IPS-11a (cell line): ENCODE results near the gene KRTAP22-1.

ENCODE experiments used
- H3K4me3 ChIP-seq: one replicate; pipeline ENCODE4 v1.5.1; 2013; ENCODE audit warnings: low read depth, low read length, control low read depth

Gene KRTAP22-1

DNA sequence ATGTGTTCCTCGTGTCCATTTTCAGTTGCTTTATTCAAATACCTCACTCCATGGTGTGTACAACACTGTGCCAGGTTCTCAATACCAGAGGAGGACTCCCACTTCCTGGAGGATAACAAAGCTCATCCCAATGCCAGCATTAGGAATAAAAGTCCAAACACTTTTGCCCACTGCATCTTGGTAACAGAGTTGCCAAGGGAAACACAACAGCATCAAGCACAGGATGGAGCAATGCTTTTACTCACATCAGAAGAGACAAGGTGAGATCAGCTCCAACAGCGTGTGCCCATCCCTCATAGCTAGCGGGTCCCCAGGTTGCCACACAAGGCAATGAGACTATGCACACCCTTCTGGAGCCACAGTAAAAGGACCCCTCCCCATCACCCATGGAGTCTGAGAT is 22.5 kb downstream of the KRTAP22-1 start:
- H3K4me3 ChIP-seq: no peak overlapping the region

DNA sequence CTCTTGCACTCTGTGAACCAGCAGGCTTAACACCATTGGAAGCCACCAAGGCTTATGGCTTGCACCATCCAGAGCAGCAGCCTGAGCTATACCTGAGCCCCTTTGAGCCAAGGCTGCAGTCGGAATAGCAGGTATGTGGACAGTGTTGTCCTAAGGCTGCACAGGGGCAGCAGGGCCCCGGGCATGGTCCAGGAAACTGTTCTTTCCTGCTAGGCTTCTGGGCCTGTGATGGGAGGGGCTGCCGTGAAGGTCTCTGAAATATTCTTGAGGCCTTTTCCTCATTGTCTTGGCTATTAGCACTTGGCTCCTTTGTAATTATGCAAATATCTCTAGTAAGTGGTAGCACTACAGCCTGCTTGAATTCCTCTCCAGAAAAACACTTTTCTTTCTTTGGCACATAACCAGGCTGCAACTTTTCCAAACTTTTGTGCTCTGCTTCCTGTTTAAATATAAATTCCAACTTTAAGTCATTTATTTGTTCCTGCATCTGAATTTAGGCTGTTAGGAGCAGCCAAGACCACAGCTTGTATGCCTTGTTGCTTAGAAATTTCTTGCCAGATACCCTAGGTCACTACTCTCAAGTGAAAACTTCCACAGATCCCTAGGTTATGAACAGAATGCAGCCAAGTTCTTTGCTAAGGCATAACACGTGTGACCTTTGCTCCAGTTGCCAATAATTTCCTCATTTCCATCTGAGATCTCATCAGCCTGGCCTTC is 24.7 kb downstream of the KRTAP22-1 start:
- H3K4me3 ChIP-seq: no peak overlapping the region

DNA sequence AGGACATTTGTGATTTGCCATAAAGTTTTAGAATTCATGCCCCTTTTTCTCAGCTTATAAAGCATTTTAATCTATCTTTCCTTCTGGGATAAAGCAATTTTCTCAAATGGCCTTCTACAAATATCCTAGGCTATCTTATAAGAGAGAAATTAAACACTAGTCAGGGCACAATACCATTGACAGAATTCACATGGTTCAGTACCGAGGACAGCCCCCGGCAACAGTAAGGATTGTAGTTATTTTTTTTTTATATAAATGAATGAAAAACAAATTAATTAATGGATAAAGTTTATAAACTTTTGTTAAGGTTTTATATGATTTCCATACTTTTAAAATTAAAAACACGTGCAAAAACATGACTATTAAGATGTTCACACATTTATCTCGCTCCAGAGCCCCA is 27.2 kb downstream of the KRTAP22-1 start:
- no peak overlapping the region for H3K4me3 ChIP-seq

DNA sequence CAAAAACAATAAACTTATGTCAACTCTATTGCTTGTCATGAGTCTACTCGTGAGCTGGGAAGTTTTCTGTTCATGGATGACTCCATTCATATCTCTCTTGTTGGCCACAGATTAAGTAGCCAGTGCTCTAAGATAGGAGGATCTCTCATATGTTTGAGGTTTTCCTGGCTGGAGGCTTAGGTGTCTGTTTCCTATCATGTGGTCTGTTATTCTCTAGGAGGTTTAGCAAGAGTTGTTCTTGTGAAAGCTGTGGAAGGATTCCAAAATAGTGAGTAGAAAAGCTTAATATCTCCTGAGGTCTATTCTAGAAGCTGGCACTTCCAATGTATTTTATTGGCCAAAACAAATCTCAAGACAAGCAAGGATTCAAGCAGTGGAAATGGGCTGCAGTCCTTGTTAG is 28.3 kb downstream of the KRTAP22-1 start:
- H3K4me3 ChIP-seq: no peak overlapping the region

DNA sequence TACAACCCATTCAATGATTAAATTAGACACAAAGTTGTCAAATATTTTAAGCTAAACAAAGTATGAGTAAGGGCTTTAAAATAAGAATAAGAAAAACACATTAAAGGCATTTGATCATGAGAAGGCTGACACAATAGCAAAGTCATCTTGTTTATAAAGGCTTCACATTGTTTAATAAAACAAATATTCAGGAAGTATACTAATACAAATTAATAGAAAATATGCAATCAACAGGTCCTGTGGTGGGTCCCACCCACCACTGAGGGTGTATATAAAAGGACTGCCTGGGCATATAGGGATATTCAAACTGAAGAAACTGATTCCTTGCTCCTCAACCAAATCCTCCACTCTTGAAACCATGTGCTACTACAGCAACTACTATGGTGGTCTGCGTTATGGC is 34.0 kb downstream of the KRTAP22-1 start, which contains the start of gene KRTAP20-2:
KRTAP20-2 (plus strand) TSS at position 301 of the 400 bp plus-strand sequence; CDS start at position 359, 58 bp downstream.
- no peak within 1 kb of the TSS for H3K4me3 ChIP-seq

DNA sequence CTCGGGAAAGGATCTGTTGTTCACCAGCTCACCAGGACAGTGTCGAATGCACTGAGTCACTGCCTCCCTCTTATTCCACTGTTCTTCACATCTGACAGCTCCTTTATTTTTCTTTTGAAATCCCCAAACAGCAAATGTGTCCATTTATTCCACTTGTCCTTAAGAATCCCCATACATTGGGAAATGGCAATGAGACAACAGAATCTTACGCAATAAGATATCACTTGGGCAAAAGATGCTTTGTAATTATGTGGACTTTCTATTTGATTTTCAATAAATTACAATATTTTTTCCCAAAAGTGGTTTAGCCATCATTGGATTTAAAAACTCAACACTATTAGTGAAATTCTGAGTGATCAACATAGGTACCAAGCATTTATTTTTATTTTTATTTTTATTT is 37.8 kb downstream of the KRTAP22-1 start:
- no peak overlapping the region for H3K4me3 ChIP-seq

DNA sequence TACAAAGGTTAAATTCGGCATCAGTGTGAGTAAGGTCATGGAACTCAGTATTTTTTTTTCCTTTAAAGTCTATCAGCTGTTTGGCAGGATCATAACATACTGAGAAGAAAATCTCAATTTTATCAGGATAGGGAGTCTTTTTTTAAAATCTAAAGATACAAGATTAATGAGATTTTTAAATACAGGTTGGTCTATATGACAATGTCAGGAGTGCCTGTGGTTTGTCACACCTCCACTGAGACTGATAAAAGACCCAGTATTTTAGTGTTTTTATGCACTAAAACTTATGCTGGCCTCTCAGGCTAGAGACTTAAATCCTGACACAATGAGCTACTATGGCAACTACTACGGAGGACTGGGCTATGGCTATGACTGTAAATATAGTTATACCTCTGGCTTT is 41.7 kb downstream of the KRTAP22-1 start, which contains the start of gene KRTAP20-3:
KRTAP20-3 (plus strand) TSS at position 301 of the 400 bp plus-strand sequence.
- no peak within 1 kb of the TSS for H3K4me3 ChIP-seq

DNA sequence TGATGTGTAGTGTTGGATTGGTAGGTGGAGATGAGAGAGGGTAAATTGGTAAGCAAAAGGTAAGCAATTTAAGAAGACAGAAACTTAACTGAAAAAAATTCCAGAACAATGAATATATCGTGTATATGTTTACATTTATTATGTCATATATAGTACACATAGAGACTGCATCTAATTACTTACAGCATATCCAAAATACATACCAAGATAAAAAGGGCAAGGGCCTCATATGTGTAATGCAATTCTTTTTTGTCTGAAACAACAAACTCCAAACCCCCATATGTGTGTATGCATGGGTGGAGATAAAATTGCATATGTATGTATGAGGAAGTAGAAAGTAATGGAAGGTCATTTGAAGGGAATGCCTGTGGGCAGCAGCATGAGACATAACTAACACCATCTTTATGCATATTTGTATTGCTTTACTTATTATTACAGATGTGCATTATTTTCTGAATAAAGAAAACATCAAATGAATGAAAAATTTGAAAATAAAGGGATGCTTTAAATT is 46.1 kb downstream of the KRTAP22-1 start:
- H3K4me3 ChIP-seq: no peak overlapping the region
